AG09309 (cell line): ENCODE data around the gene INPP5F.
"Not testable (repeated sequence)": the region's sequence is repeated elsewhere in the genome, so short reads cannot be mapped to it uniquely, and the experiment has no call there.

Source experiments
- DNase-seq: peaks from one replicate; pipeline ENCODE4 v3.0.0-alpha.2; 2010; ENCODE audit warnings: low read depth
- H3K4me3 ChIP-seq: 2 replicates; pipeline ENCODE4 v1.5.1; 2011; ENCODE audit warnings: mild to moderate bottlenecking, low read depth, low read length, moderate library complexity; ENCODE audit not compliant: control insufficient read depth
- CTCF ChIP-seq: IDR thresholded peaks from 2 replicates; pipeline ENCODE4 v1.5.1; 2011; ENCODE audit warnings: mild to moderate bottlenecking, low read depth, low read length, inconsistent platforms; ENCODE audit not compliant: insufficient read depth, control insufficient read depth; ENCODE audit errors: missing control alignments

The INPP5F gene

DNA sequence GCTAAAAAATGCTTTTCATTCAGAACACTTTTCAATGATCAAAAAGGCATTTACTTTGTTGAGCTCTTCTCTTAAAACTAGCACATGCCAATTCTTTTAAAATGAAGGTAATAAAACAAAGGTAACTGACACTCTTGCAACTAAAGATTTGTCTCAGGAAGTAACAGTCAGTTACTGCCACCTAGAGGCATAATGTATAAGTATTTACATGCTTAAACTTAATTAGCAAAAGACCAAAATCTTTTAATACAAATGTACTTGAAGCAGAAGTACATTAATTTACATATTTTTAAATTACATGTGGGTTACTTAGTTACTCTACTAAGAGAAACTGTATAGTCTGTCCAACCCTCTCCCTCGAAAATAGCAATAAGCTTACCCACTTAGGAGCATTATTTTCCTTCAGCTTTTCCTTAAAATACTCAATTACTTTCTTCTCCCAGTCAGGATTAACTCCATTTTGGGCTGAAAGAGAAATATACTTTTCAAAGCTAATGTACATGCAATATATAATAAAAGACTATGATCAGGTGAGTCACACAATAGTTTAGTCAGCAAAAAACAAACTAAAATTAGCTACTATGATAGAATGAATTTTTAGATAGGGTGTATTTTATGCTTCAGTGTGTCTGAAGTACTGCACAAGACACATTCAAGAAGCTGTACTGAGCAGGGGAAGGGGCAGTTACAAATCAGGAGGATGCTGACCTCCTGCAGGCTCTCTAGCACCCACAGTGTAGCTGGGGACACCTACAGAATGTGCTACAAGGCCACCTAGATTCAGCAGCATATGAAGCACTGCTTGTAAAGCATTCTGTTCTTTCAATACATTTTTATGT lies 133.8 kb downstream of the INPP5F start:
- peak; percentile 40 for TF ChIP-seq CTCF
- no peak for DNase-seq
- no peak overlapping the region for H3K4me3 ChIP-seq

DNA sequence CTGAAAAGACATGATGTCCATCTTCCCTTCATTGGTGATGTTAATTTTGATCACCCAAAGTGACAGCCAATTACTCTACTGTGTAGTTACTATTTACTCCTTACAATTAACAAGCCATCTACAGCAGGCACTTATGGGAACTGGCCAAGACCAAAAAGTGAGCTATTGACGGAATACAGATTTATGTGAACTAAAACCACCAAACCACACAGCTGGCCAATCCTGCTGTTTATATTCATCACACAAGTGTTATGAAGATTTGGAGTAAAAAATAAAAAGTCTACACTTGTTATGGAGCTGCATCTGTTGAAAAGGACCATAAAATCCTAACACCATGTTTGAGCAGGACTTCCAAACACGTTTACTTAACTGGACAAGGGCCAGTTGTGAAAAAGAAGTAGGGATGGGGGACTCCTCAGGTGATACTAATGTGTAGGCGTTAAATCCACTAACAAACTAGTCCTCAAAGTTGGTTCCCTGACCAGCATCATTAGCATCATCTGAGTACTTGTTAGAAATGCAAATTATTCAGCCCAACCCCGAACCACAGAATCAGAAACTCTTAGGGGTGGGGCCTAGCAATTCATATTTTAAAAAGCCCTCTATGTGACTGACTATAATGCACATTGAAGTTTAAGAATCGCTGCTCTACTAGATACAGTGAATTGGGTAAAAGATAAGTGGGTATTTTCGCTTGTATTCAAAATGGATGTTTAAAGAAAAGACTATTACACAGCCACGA lies 135.2 kb downstream of the INPP5F start:
- DNase-seq = no peak
- no peak overlapping the region for H3K4me3 ChIP-seq
- TF ChIP-seq CTCF = no peak

- no peak for DNase-seq
- TF ChIP-seq CTCF = no peak
- no peak overlapping the region for H3K4me3 ChIP-seq
Measured at GRCh38 chr10:119862524-119862923, 136.7 kb downstream of the INPP5F start.

DNA sequence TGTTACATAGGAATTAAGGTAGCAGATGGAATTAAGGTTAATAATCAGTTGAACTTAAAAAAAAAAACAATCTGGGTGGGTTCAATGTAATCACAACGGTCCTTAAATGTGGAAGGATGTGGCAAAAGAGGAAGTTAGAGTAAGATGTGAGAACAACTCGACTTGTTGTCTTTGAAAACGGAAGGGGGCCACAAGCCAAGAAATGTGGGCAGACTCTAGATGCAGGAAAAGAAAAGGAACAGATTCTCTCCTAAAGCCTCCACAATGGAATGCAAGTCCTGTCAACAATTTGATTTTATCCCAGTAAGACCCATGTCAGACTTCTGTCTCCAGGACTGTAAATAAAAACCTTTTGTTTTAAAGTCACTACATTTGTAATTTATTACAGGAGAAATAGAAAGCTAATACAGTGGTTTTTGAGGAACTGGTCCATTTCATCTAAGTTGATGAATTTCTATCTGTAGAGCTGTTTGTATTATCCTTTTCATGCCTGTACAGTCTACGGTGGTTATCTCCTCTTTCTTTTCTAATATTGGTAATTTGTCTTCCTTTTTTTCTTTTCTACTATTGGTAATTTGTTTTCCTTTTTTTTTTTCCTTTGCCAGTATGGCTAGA lies 138.2 kb downstream of the INPP5F start:
- H3K4me3 ChIP-seq = no peak overlapping the region
- no peak for TF ChIP-seq CTCF
- DNase-seq = no peak

DNA sequence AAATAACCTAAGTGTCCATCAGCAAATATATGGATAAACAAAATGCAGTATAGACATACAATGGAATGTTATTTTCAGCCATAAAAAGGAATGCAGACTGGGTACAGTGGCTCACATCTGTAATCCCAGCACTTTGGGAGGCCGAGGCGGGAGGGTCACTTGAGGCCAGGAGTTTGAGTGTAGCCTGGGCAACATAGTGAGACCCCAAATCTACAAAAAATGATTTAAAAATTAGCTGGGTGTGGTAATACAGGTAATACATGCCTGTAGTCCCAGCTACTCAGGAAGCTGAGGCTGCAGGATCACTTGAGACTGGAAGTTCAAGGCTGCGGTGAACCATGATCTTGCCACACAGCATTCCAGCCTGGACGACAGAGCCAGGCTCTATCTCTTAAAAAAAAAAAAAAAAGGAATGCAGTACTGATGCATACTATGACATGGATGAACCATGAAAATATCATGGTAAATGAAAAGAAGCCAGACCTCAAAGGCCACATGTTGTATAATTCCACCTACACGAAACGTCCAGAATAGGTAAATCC lies 139.9 kb downstream of the INPP5F start:
- TF ChIP-seq CTCF = no peak
- H3K4me3 ChIP-seq = no peak overlapping the region
- DNase-seq = no peak

GRCh38 chr10:119867317-119867716 lies 141.5 kb downstream of the INPP5F start:
- no peak for DNase-seq
- H3K4me3 ChIP-seq = no peak overlapping the region
- TF ChIP-seq CTCF = no peak

DNA sequence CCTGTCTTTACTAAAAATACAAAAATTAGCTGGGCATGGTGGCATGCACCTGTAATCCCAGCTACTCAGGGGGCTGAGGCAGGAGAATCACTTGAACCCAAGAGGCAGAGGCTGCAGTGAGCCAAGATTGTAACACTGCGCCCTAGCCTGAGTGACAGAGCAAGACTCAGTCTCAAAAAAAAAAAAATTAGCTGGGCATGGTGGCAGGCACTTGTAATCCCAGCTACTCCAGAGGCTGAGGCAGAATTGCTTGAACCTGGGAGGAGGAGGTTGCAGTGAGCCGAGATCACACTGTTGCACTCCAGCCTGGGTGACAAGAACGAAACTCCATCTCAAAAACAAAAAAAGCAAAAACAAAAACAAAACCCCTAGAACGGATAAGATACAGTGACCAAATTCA lies 143.5 kb downstream of the INPP5F start:
- not testable (repeated sequence) for H3K4me3 ChIP-seq, DNase-seq
